Measurements from ENCODE around the gene IL1R2. TPM values are rescaled to one million over a fixed set of nuclear protein-coding genes. Genes with fewer than 3 reads are reported as not detected.

IL1R2 gene
- total and polyA plus RNA-seq, 2 donors from 2014 or later = 11.2 to 20.0 TPM

DNA sequence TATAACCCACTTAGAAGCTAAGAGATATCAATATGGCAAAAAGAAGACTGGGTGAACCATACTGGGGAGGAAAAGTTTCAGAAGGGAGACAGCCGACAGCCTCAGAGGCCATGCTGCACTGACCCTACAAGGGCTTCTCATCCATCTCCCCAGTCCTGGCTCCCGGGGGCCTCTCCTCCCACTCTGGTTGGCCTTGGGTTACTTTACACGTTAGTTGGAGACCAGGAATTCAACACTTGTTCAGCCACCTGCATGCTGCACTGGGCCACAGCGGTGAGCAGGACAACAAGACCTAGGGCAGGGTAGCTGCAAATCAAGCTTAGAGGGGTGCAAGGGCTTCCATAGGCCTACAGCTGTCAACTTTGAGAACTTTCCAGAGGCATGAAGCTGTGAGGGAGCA is 28.6 kb upstream of the IL1R2 start:
- Histone ChIP-seq H3K36me3 (ENCODE audit: control insufficient read depth in 2 of 3, insufficient read depth in 3 of 3, low read length in 3 of 3) (no peaks in the 10 kb centered on the region), H3K4me1 (ENCODE audit: control insufficient read depth in 2 of 3, insufficient read depth in 2 of 3, low read depth in 1 of 3, low read length in 3 of 3) (peaks cover 0 to 11% (median 5%) of the 10 kb centered on the region in 3 donors), H3K4me3 (ENCODE audit: low read length in 3 of 3) (no peak overlapping the region), H3K27me3 (ENCODE audit: control insufficient read depth, insufficient read depth, low read length) (no peaks in the 10 kb centered on the region), H3K9ac (ENCODE audit: low read length in 3 of 3) (no peak overlapping the region), H3K27ac (ENCODE audit: low read depth in 2 of 2, low read length in 2 of 2) (no peak overlapping the region), H3K9me3 (ENCODE audit: control insufficient read depth in 2 of 3, insufficient read depth in 1 of 3, low read length in 3 of 3) (no peaks in the 10 kb centered on the region)
- DNase-seq (no peak), FAIRE-seq (no peak)
- intact Hi-C loops (cut with DNase I) = no loop called here
- TF ChIP-seq, protein P1, sequence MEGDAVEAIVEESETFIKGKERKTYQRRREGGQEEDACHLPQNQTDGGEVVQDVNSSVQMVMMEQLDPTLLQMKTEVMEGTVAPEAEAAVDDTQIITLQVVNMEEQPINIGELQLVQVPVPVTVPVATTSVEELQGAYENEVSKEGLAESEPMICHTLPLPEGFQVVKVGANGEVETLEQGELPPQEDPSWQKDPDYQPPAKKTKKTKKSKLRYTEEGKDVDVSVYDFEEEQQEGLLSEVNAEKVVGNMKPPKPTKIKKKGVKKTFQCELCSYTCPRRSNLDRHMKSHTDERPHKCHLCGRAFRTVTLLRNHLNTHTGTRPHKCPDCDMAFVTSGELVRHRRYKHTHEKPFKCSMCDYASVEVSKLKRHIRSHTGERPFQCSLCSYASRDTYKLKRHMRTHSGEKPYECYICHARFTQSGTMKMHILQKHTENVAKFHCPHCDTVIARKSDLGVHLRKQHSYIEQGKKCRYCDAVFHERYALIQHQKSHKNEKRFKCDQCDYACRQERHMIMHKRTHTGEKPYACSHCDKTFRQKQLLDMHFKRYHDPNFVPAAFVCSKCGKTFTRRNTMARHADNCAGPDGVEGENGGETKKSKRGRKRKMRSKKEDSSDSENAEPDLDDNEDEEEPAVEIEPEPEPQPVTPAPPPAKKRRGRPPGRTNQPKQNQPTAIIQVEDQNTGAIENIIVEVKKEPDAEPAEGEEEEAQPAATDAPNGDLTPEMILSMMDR (IDR thresholded peaks at IDR 0.05; ENCODE audit: borderline replicate concordance, extremely low read depth, insufficient read depth) = no peak

DNA sequence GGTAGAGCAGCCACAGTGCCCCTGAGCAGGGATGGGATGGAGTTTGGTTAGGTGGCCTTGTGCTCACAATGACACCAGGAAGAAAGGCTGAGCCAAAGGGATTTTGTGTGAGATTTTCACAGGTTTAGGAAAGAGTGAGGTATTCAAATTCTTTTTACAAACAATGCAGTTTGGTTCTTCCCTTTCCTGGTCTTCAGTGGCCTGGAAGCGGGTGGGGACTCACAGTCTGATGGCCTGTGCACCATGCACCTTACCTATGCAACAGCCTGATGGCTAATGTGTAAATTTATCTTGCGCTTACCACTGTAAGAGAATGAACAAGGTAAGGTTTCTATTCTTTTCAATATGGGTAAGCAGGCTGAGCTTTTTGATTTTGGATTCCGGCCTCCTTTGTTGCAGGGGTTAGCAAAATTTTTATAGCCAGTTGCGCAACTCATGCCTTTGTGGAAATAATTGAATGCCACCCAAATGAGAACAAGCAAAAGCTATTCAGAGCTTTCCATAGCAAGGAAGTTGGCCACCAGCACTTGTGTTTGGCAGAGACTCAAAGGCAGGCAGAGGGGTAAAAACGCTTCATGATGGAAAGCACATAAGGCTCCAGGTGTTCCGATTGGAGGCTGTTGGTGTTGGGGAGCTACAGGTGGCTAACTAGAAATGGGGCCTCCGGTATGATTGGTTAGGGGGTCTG is 23.8 kb upstream of the IL1R2 start:
- Histone ChIP-seq H3K9me3 (ENCODE audit: control insufficient read depth in 2 of 3, insufficient read depth in 1 of 3, low read length in 3 of 3) (no peaks in the 10 kb centered on the region), H3K27me3 (ENCODE audit: control insufficient read depth, insufficient read depth, low read length) (no peaks in the 10 kb centered on the region), H3K9ac (ENCODE audit: low read length in 3 of 3) (no peak overlapping the region), H3K4me1 (ENCODE audit: control insufficient read depth in 2 of 3, insufficient read depth in 2 of 3, low read depth in 1 of 3, low read length in 3 of 3) (peaks cover 0 to 4% (median 0%) of the 10 kb centered on the region in 3 donors), H3K36me3 (ENCODE audit: control insufficient read depth in 2 of 3, insufficient read depth in 3 of 3, low read length in 3 of 3) (no peaks in the 10 kb centered on the region), H3K27ac (ENCODE audit: low read depth in 2 of 2, low read length in 2 of 2) (no peak overlapping the region), H3K4me3 (ENCODE audit: low read length in 3 of 3) (no peak overlapping the region)
- TF ChIP-seq, protein P1 (IDR thresholded peaks at IDR 0.05; ENCODE audit: borderline replicate concordance, extremely low read depth, insufficient read depth) = no peak
- DNase-seq = no peak
- no peak for FAIRE-seq
- intact Hi-C loops (cut with DNase I) = no loop called here

DNA sequence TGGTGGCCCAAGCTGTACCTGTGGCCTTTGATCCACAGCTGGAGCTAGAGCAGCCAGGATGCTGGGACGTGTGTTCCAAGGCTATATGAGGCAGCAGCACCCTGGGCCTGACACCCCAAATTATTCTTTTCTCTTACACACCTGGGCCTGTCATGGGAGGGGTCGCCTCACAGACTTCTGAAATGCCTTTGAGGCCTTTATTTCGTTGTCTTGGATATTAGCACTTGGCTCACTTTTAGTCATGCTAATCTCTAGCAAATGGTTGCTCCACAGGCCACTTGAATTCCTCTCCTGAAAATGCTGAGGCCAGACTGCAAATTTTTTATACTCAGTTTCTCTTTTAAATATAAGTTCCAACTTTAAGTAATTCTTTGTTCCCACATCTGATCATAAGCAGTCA is 22.0 kb upstream of the IL1R2 start:
- intact Hi-C loops (cut with DNase I) = no loop called here
- Histone ChIP-seq H3K27ac (ENCODE audit: low read depth in 2 of 2, low read length in 2 of 2) (no peak overlapping the region), H3K9me3 (ENCODE audit: control insufficient read depth in 2 of 3, insufficient read depth in 1 of 3, low read length in 3 of 3) (no peaks in the 10 kb centered on the region), H3K36me3 (ENCODE audit: control insufficient read depth in 2 of 3, insufficient read depth in 3 of 3, low read length in 3 of 3) (no peaks in the 10 kb centered on the region), H3K9ac (ENCODE audit: low read length in 3 of 3) (no peak overlapping the region), H3K4me3 (ENCODE audit: low read length in 3 of 3) (no peak overlapping the region), H3K4me1 (ENCODE audit: control insufficient read depth in 2 of 3, insufficient read depth in 2 of 3, low read depth in 1 of 3, low read length in 3 of 3) (peaks cover 0 to 4% (median 0%) of the 10 kb centered on the region in 3 donors), H3K27me3 (ENCODE audit: control insufficient read depth, insufficient read depth, low read length) (no peaks in the 10 kb centered on the region)
- DNase-seq = no peak
- FAIRE-seq = no peak
- TF ChIP-seq, protein P1 (IDR thresholded peaks at IDR 0.05; ENCODE audit: borderline replicate concordance, extremely low read depth, insufficient read depth) = no peak

All from kidney (tissue), 14 donors.